GM15510 (cell line): ENCODE data around the gene CAMK2B.

Source experiments
- POLR2A ChIP-seq: IDR thresholded peaks from 3 replicates; pipeline ENCODE4 v1.6.1; 2011; ENCODE audit warnings: borderline replicate concordance; ENCODE audit not compliant: insufficient read length; ENCODE audit errors: extremely low read depth

CAMK2B gene

GRCh38 chr7:44235582-44236332, 89.6 kb downstream of the CAMK2B start:
- TF ChIP-seq POLR2A: no peak

DNA sequence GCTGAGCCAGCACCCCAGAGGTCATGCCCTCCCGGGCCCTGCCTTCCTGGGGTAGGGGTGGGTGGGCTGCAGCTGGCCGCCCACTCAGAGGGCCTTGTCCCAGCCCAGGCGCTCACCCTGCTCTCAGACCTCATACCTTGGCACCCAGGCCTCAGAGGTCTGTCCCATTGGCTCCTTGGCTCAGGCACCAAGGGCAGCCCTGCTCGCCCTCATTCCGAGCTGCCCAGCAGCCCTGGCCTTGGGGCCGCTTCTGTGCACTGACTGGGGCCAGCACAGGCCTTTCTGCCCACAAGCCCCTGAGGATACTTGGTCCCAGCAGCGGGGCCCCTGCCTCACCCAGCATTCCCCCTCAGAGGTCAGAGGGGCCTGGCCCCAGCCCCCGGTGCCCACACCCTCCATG, 90.3 kb downstream of the CAMK2B start:
- TF ChIP-seq POLR2A: no peak

- TF ChIP-seq POLR2A: no peak
Measured at GRCh38 chr7:44232901-44233715, 92.3 kb downstream of the CAMK2B start.

GRCh38 chr7:44232396-44232795, 93.0 kb downstream of the CAMK2B start:
- TF ChIP-seq POLR2A: no peak

GRCh38 chr7:44231088-44231487, 94.3 kb downstream of the CAMK2B start:
- TF ChIP-seq POLR2A: no peak

DNA sequence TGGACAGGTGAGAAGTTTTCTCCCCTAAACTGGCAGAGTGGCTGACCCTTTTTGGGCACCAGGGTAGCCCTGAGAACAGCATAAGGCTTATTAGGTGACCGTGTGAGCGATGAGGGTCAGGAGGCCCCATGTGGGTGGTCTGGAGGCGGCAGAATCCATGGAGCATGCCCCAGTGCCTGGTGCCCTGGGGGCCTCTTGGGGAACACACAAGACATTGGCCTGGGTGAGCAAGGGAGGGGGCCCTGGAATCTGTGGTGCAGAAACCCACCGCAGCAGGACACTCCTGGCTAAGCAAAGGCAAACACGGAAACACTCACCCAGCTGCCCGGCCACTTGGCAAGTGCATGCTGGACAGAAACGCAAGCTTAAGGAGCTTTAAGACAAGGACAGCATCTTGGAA, 95.1 kb downstream of the CAMK2B start:
- no peak for TF ChIP-seq POLR2A

- TF ChIP-seq POLR2A: no peak
Measured at GRCh38 chr7:44229546-44230105, 95.8 kb downstream of the CAMK2B start.

- no peak for TF ChIP-seq POLR2A
Measured at GRCh38 chr7:44228571-44229350, 96.6 kb downstream of the CAMK2B start.

DNA sequence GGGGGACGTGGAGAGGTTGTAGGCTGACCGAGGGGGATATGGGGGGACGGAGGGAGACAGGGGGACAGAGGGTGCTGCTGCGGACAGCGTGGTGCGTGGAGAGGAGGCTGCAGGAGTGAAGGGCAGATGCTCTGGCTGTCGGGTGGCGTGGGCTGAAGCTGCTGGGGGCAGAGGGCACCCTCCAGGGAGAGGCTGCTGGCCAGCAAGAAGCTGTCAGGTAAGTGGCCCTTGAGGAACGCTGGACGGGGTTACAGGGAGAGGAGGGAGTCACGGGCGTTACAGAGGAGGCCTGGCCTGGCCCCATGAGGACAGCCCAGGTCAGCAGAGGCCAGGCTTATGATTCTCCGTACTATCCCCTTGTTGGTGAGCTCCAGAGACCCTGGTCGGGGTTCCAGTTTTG, 97.5 kb downstream of the CAMK2B start:
- no peak for TF ChIP-seq POLR2A

- no peak for TF ChIP-seq POLR2A
Measured at GRCh38 chr7:44226396-44226753, 99.0 kb downstream of the CAMK2B start.

- TF ChIP-seq POLR2A: no peak
Measured at GRCh38 chr7:44225566-44226395, 99.6 kb downstream of the CAMK2B start.

DNA sequence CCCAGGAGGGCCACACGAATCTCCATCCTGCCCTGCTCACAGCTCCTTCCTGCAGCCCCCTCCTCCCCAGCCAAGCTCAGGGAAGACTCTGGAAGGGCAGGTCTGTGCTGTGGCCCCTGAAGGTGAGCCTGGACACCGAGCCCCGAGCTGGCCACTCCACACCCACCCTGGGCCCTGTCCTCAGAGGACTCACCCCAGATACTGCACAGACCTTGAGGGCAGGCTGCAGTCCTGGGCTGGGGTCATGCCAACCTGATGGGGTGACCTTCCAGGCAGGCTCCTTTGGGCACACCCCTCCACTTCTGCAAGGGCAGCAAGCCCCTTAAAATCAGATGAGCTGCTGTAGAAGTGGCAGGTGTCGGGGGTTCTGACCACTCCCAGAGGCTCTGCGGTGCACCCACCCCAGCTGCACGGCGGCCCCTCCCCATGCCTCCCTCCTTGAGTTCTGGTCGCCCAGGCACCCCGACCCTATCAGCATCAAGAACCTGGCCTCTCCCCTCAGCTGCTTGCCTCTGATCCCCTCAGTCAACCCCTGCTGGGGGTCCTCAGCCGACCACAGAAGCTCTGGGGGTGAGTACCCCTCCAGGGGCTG, 100.3 kb downstream of the CAMK2B start:
- no peak for TF ChIP-seq POLR2A

DNA sequence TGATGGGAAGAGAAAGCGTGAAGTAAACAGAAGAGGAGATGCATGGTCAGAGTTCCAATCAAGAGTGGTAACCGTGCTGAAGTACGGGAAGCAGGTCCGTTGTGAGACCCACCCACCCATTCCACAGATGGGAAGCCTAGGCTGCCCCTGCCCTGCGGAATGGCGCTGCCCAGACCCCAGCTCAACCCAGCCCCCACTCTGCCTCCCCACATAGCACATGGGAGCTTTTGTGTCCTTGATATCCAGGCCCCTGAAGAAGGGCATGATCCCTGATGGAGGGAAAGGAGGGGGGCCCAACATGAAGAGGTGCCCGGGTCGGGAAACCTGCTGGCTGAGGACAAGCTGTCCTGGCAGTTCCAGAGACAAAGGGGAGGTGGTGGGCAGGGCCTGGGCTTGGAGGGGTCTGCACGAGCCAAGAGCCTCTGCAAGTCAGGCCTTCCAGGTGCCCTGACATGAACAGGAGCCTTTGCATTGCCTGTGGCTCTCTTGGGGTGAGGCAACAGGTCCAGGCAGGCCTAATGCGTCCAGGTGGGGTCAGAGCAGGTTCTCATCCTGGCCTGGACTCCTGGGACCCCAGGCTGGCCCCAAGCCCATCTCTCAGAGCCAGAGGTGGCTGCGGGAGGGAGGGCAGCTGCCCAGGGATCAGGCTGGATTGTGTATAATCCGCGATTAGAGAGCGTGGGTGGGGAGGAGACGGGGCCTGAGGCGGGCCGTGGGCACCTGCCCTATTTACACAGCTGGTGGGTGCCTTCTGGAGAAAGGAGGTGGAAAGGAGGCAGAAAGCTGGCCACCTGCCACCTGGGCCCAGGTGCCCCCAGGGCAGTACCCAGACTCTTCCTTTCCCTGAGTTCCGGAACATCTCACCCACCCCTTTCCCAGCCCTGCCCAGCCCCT, 101.1 kb downstream of the CAMK2B start:
- TF ChIP-seq POLR2A: no peak

DNA sequence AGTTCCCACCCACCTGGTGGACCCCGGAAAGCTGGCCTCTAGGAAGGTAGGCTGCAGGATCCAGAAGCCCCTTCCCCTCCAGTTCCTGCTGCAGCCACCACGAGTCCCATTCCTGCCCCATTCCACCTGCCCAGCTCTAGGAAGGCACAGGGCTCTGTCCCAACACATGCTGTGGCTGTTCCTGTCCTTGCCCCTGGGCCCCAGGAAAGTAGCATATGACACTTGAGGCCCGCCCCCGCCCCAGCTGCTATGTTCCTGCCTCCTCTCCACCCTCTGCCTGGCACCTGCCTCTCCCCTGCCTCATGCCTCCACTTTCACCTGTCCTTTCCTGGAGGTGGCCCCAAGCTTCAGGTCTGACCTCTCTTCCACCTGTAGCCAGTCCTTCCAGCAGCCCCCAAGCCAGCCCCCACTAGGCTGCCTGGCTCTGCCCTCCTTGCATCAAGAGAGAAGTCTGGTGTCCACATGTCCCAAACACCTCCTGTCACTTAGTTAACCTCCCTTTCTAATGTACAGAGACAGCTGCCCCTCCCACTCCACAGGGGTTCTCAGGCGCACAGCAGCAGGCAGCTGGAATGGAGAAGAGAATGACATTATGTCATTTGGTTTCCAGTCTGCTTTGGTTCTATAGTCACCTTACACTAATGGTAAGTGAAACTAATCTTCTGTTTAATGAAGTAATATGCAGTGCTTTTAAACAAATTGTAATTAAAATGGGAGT, 101.9 kb downstream of the CAMK2B start:
- no peak for TF ChIP-seq POLR2A
